ENCODE data around the gene MAGI2. TPM values are rescaled to one million over a fixed set of nuclear protein-coding genes. Genes with fewer than 3 reads are reported as not detected.

MAGI2 gene
- total RNA-seq, 1 donor = 18.8 TPM

GRCh38 chr7:78765943-78766729 lies 687.3 kb downstream of the MAGI2 start:
- Histone ChIP-seq H3K9me3 (ENCODE audit: low read depth, low read length) (no peaks in the 10 kb centered on the region), H2AFZ (ENCODE audit: low read length) (no peak overlapping the region), H4K20me1 (ENCODE audit: insufficient read depth, low read length) (peaks cover 2% of the 10 kb centered on the region), H3K4me1 (ENCODE audit: insufficient read depth, low read length) (peaks cover 4% of the 10 kb centered on the region), H3K4me2 (ENCODE audit: insufficient read depth, low read length) (no peak overlapping the region), H3K36me3 (ENCODE audit: insufficient read depth, low read length) (no peaks in the 10 kb centered on the region), H3K79me2 (ENCODE audit: insufficient read depth, low read length) (no peaks in the 10 kb centered on the region), H3K27me3 (ENCODE audit: insufficient read depth, low read length) (peaks cover 7% of the 10 kb centered on the region), H3K4me3 (ENCODE audit: insufficient read depth, low read length) (no peak overlapping the region), H3K27ac (ENCODE audit: low read depth, low read length) (no peak overlapping the region)
- DNase-seq (ENCODE audit: insufficient read length, low spot score, missing footprints) = no peak
- TF ChIP-seq CTCF (IDR thresholded peaks at IDR 0.05; ENCODE audit: extremely low read depth, low read depth, low read length) = no peak

DNA sequence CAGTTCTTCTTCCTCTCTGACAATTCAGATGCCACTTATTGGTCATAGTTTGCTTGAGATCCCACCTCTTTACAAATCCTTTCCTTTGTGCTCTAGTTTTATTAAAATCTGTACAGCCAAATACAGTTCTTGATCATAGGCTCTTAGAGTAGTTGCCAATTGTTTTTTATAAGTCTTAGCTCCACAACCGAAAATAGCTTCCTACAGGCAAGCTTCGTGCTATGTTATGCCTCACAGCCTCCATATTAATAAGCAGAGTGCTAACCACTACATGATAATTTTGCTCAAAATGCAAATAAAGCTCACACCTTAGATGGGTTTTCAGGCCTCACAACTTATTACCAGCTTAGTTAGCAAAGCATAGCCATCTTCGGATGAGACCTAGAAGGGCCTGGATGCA lies 688.9 kb downstream of the MAGI2 start:
- Histone ChIP-seq H3K36me3 (ENCODE audit: insufficient read depth, low read length) (no peaks in the 10 kb centered on the region), H4K20me1 (ENCODE audit: insufficient read depth, low read length) (peaks cover 2% of the 10 kb centered on the region), H3K4me1 (ENCODE audit: insufficient read depth, low read length) (peaks cover 4% of the 10 kb centered on the region), H3K79me2 (ENCODE audit: insufficient read depth, low read length) (no peaks in the 10 kb centered on the region), H3K27me3 (ENCODE audit: insufficient read depth, low read length) (peaks cover 5% of the 10 kb centered on the region), H2AFZ (ENCODE audit: low read length) (no peak overlapping the region), H3K9me3 (ENCODE audit: low read depth, low read length) (no peaks in the 10 kb centered on the region), H3K4me2 (ENCODE audit: insufficient read depth, low read length) (no peak overlapping the region), H3K4me3 (ENCODE audit: insufficient read depth, low read length) (no peak overlapping the region), H3K27ac (ENCODE audit: low read depth, low read length) (no peak overlapping the region)
- DNase-seq (ENCODE audit: insufficient read length, low spot score, missing footprints) = no peak
- TF ChIP-seq CTCF (IDR thresholded peaks at IDR 0.05; ENCODE audit: extremely low read depth, low read depth, low read length) = no peak

DNA sequence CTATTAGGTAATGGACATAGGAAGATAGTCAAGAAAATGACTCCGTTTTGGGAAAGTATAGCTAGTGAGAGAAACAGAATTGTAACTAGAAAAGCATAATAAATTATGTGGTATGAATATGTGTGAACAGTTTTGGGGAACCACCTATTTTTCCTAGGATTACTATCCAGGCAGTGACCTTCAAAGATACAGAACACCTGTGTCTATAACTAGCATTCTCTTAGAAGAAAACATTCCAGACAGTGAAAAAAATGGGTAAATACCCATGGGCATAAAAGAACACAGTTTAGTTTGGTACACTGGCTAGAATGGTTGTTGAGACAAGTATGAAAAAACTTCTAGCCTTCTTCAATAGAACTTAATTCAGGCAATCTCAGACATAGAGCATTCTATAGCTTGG lies 690.8 kb downstream of the MAGI2 start:
- TF ChIP-seq CTCF (IDR thresholded peaks at IDR 0.05; ENCODE audit: extremely low read depth, low read depth, low read length) = no peak
- no peaks in the 10 kb centered on the region for H3K79me2 ChIP-seq (ENCODE audit: insufficient read depth, low read length)

GRCh38 chr7:78760620-78761355 lies 692.7 kb downstream of the MAGI2 start:
- no peak for DNase-seq (ENCODE audit: insufficient read length, low spot score, missing footprints)
- H3K4me3 ChIP-seq (ENCODE audit: insufficient read depth, low read length) = no peak overlapping the region

More for the DNA sequence above, 690.8 kb downstream of the MAGI2 start:
- no peak overlapping the region for H3K4me3 ChIP-seq (ENCODE audit: insufficient read depth, low read length)
- no peak for DNase-seq (ENCODE audit: insufficient read length, low spot score, missing footprints)
- no peak overlapping the region for H2AFZ ChIP-seq (ENCODE audit: low read length)
- H3K4me1 ChIP-seq (ENCODE audit: insufficient read depth, low read length) = no peaks in the 10 kb centered on the region
- H3K27ac ChIP-seq (ENCODE audit: low read depth, low read length) = no peak overlapping the region
- no peaks in the 10 kb centered on the region for H3K27me3 ChIP-seq (ENCODE audit: insufficient read depth, low read length)
- no peaks in the 10 kb centered on the region for H3K9me3 ChIP-seq (ENCODE audit: low read depth, low read length)
- H4K20me1 ChIP-seq (ENCODE audit: insufficient read depth, low read length) = peaks cover 2% of the 10 kb centered on the region
- no peak overlapping the region for H3K4me2 ChIP-seq (ENCODE audit: insufficient read depth, low read length)
- H3K36me3 ChIP-seq (ENCODE audit: insufficient read depth, low read length) = no peaks in the 10 kb centered on the region

More at GRCh38 chr7:78760620-78761355, 692.7 kb downstream of the MAGI2 start:
- H4K20me1 ChIP-seq (ENCODE audit: insufficient read depth, low read length) = no peaks in the 10 kb centered on the region
- no peak for TF ChIP-seq CTCF (IDR thresholded peaks at IDR 0.05; ENCODE audit: extremely low read depth, low read depth, low read length)
- H3K27ac ChIP-seq (ENCODE audit: low read depth, low read length) = no peak overlapping the region
- H3K4me2 ChIP-seq (ENCODE audit: insufficient read depth, low read length) = no peak overlapping the region
- H3K27me3 ChIP-seq (ENCODE audit: insufficient read depth, low read length) = no peaks in the 10 kb centered on the region
- no peaks in the 10 kb centered on the region for H3K9me3 ChIP-seq (ENCODE audit: low read depth, low read length)
- H3K4me1 ChIP-seq (ENCODE audit: insufficient read depth, low read length) = no peaks in the 10 kb centered on the region
- H2AFZ ChIP-seq (ENCODE audit: low read length) = no peak overlapping the region
- H3K79me2 ChIP-seq (ENCODE audit: insufficient read depth, low read length) = no peaks in the 10 kb centered on the region
- no peaks in the 10 kb centered on the region for H3K36me3 ChIP-seq (ENCODE audit: insufficient read depth, low read length)

Measured in osteoblast (primary cell).